GM23338 (cell line): ENCODE measurements around the gene EPHA3. TPM values are rescaled to one million over a fixed set of nuclear protein-coding genes. Genes with fewer than 3 reads are reported as not detected.

Experiments
- ATAC-seq: fragments of 200-7000 bp; cut with Tn5 transposase; 3 replicates; pipeline ENCODE4 v1.9.1; 2020
- DNase-seq: peaks from one replicate; pipeline ENCODE4 v3.0.0-alpha.2; 2015; ENCODE audit warnings: low spot score
- H2AFZ ChIP-seq: fragments of 200-600 bp; sonication (generic); 2 replicates; pipeline ENCODE4 v1.8.0; 2016; ENCODE audit warnings: antibody characterized with exemption, mild to moderate bottlenecking, moderate library complexity
- H3F3A ChIP-seq: fragments of 200-600 bp; sonication (generic); replicated peaks from 2 replicates; pipeline ENCODE4 v1.8.0; 2017; ENCODE audit warnings: antibody characterized with exemption, mixed run types, low read depth
- H3K27ac ChIP-seq: fragments of 200-600 bp; sonication (generic); 2 replicates; pipeline ENCODE4 v1.6.1; 2016; ENCODE audit warnings: low read depth
- H3K27me3 ChIP-seq: fragments of 200-600 bp; sonication (generic); 2 replicates; pipeline ENCODE4 v1.8.0; 2016; ENCODE audit warnings: mild to moderate bottlenecking, mixed run types, moderate library complexity; ENCODE audit not compliant: insufficient read depth
- H3K36me3 ChIP-seq: fragments of 200-600 bp; sonication (generic); 2 replicates; pipeline ENCODE4 v1.8.0; 2016; ENCODE audit warnings: mild to moderate bottlenecking; ENCODE audit not compliant: insufficient read depth
- H3K4me1 ChIP-seq: fragments of 200-600 bp; sonication (generic); 2 replicates; pipeline ENCODE4 v1.8.0; 2016; ENCODE audit warnings: mild to moderate bottlenecking, moderate library complexity; ENCODE audit not compliant: insufficient read depth
- H3K4me2 ChIP-seq: fragments of 200-600 bp; sonication (generic); 2 replicates; pipeline ENCODE4 v1.7.1; 2017; ENCODE audit warnings: mixed run types
- H3K4me3 ChIP-seq: fragments of 200-600 bp; sonication (generic); 2 replicates; pipeline ENCODE4 v1.6.1; 2016; ENCODE audit warnings: mixed run types
- H3K79me2 ChIP-seq: fragments of 200-600 bp; sonication (generic); replicated peaks from 2 replicates; pipeline ENCODE4 v1.8.0; 2017; ENCODE audit warnings: mild to moderate bottlenecking; ENCODE audit not compliant: insufficient read depth
- H3K9me2 ChIP-seq: fragments of 200-600 bp; sonication (generic); 2 replicates; pipeline ENCODE4 v1.8.0; 2017; ENCODE audit not compliant: insufficient read depth
- H4K20me1 ChIP-seq: fragments of 200-600 bp; sonication (generic); replicated peaks from 2 replicates; pipeline ENCODE4 v1.8.0; 2017; ENCODE audit warnings: mild to moderate bottlenecking; ENCODE audit not compliant: insufficient read depth
- H3K27ac Mint-ChIP-seq: 2 replicates; pipeline ENCODE4 v1.8.0; 2020; ENCODE audit warnings: inconsistent platforms, mild to moderate bottlenecking, moderate library complexity, mixed read lengths
- H3K27me3 Mint-ChIP-seq: 3 replicates; pipeline ENCODE4 v1.8.0; 2022; ENCODE audit warnings: low read depth, mild to moderate bottlenecking, moderate library complexity, mixed read lengths, inconsistent platforms; ENCODE audit not compliant: insufficient read depth, poor library complexity
- H3K36me3 Mint-ChIP-seq: 3 replicates; pipeline ENCODE4 v1.8.0; 2021; ENCODE audit warnings: low read depth, mild to moderate bottlenecking, inconsistent platforms, moderate library complexity, mixed read lengths
- H3K4me1 Mint-ChIP-seq: 3 replicates; pipeline ENCODE4 v1.8.0; 2020; ENCODE audit warnings: mild to moderate bottlenecking, inconsistent platforms, mixed read lengths
- H3K4me3 Mint-ChIP-seq: 3 replicates; pipeline ENCODE4 v1.8.0; 2021; ENCODE audit warnings: moderate library complexity, mild to moderate bottlenecking, inconsistent platforms, mixed read lengths
- H3K9me3 Mint-ChIP-seq: 3 replicates; pipeline ENCODE4 v1.8.0; 2020; ENCODE audit warnings: moderate library complexity, mild to moderate bottlenecking, inconsistent platforms, mixed read lengths
- CREB1 ChIP-seq: fragments of 250-450 bp; sonication (Bioruptor Pico); IDR thresholded peaks from 2 replicates; pipeline ENCODE4 v1.5.0; 2020; ENCODE audit warnings: low read depth, mild to moderate bottlenecking, moderate library complexity
- CTCF ChIP-seq, 2 experiments: fragments of 200-600 bp in 1 of 2; sonication (generic) in 1 of 2; conservative IDR thresholded peaks; 2 replicates each; pipeline versions ENCODE4 v1.5.1 to v1.6.1; 2016 to 2017; ENCODE audit warnings: antibody characterized with exemption in 2 of 2, low read depth in 2 of 2, mild to moderate bottlenecking in 2 of 2, moderate library complexity in 1 of 2
- ETS1 ChIP-seq: IDR thresholded peaks from 2 replicates; pipeline ENCODE4 v1.6.1; 2016; ENCODE audit warnings: antibody characterized with exemption
- EZH2 ChIP-seq: fragments of 200-600 bp; sonication (generic); IDR thresholded peaks from one replicate; pipeline ENCODE4 v1.8.0; 2017; ENCODE audit warnings: antibody characterized with exemption, mild to moderate bottlenecking, low read depth; ENCODE audit not compliant: unreplicated experiment
- EZH2phosphoT487 ChIP-seq: fragments of 200-600 bp; sonication (generic); IDR thresholded peaks from one replicate; pipeline ENCODE4 v1.8.1; 2018; ENCODE audit warnings: antibody characterized with exemption; ENCODE audit not compliant: unreplicated experiment
- JUNB ChIP-seq: IDR thresholded peaks from one replicate; pipeline ENCODE4 v1.6.1; 2016; ENCODE audit warnings: antibody characterized with exemption; ENCODE audit not compliant: unreplicated experiment
- NANOG ChIP-seq: IDR thresholded peaks from 2 replicates; pipeline ENCODE4 v1.6.1; 2016; ENCODE audit warnings: antibody characterized with exemption, borderline replicate concordance
- POLR2AphosphoS5 ChIP-seq: IDR thresholded peaks from 2 replicates; pipeline ENCODE4 v1.6.1; 2016; ENCODE audit warnings: antibody characterized with exemption, low read depth
- REST ChIP-seq: IDR thresholded peaks from one replicate; pipeline ENCODE4 v1.6.1; 2018; ENCODE audit warnings: antibody characterized with exemption; ENCODE audit not compliant: unreplicated experiment
- STAT1 ChIP-seq: IDR thresholded peaks from one replicate; pipeline ENCODE4 v1.6.1; 2016; ENCODE audit warnings: antibody characterized with exemption; ENCODE audit not compliant: unreplicated experiment
- ZNF114 ChIP-seq: fragments of 250-450 bp; sonication (Bioruptor Pico); IDR thresholded peaks from 2 replicates; pipeline ENCODE4 v1.5.0; 2020; ENCODE audit warnings: mild to moderate bottlenecking, moderate library complexity
- ZNF331 ChIP-seq: fragments of 250-450 bp; sonication (Bioruptor Pico); IDR thresholded peaks from 2 replicates; pipeline ENCODE4 v1.5.0; 2020; ENCODE audit warnings: low read depth, mild to moderate bottlenecking, moderate library complexity
- ZNF462 ChIP-seq: fragments of 250-450 bp; sonication (Bioruptor Pico); IDR thresholded peaks from 2 replicates; pipeline ENCODE4 v1.5.0; 2020; ENCODE audit warnings: mild to moderate bottlenecking, moderate library complexity
- polyA plus RNA-seq: library from polyadenylated mRNA; unstranded; fragments of >200 nt; fragmentation: Nextera tagmentation; extraction: Ambion mirVana; gene quantifications from 2 replicates; pipeline ENCODE4 v1.2.1, GENCODE V29; 2016
- total RNA-seq: library from RNA; depleted of rRNA; stranded (reverse); fragments of >200 nt; shearing (Covaris generic); gene quantifications from 2 replicates; pipeline ENCODE4 v1.2.3, GENCODE V29; 2014

The EPHA3 gene
- total and polyA plus RNA-seq, 2 experiments from 2014 or later = 0.05 to 0.21 TPM

- ATAC-seq (no peak), DNase-seq (no peak)
- no peaks in the 10 kb centered on the region for H3K79me2 ChIP-seq
- Mint-ChIP-seq H3K4me1 (no peaks in the 10 kb centered on the region), H3K9me3 (no peaks in the 10 kb centered on the region; the same call in 2 of the 3 replicates), H3K4me3 (no peak overlapping the region), H3K27ac (no peak overlapping the region), H3K27me3 (no peaks in the 10 kb centered on the region), H3K36me3 (no peaks in the 10 kb centered on the region)
- no peaks in the 10 kb centered on the region for H3K27me3 ChIP-seq
- no peaks in the 10 kb centered on the region for H3K4me1 ChIP-seq
- no peak overlapping the region for H3K4me2 ChIP-seq
- H3K36me3 ChIP-seq = no peaks in the 10 kb centered on the region
- H3F3A ChIP-seq = no peaks in the 10 kb centered on the region
- H3K9me2 ChIP-seq = no peaks in the 10 kb centered on the region
- H3K4me3 ChIP-seq = no peak overlapping the region
- TF ChIP-seq JUNB (no peak), ETS1 (no peak), STAT1 (no peak), EZH2phosphoT487 (no peak), ZNF331 (CRISPR knock-in tag) (no peak), ZNF462 (CRISPR knock-in tag) (no peak), POLR2AphosphoS5 (no peak), CREB1 (no peak), NANOG (no peak), REST (no peak), CTCF (conservative IDR thresholded peaks at IDR 0.05; ENCODE audit: low read depth in 2 of 2) (no peak), EZH2 (no peak), ZNF114 (no peak)
- no peak overlapping the region for H2AFZ ChIP-seq
- no peak overlapping the region for H3K27ac ChIP-seq
- no peaks in the 10 kb centered on the region for H4K20me1 ChIP-seq
These were observed 387.3 kb downstream of the EPHA3 start for GRCh38 chr3:89494734-89495133.
